ENCODE data around the gene FOXA1.

- TF ChIP-seq CTCF (IDR thresholded peaks at IDR 0.05), result no peak
- TF ChIP-seq EP300 (IDR thresholded peaks at IDR 0.05), result no peak
Observed at GRCh38 chr14:37616853-37617252, 21.8 kb upstream of the FOXA1 start.

All from sigmoid colon (tissue), 4 donors.